Skeletal muscle satellite cell (primary cell): ENCODE results near the gene MAP2K4.

ENCODE experiments used
- H3K27me3 ChIP-seq: 2 replicates; pipeline ENCODE4 v1.7.0; 2013; ENCODE audit warnings: low read length; ENCODE audit not compliant: control insufficient read depth, insufficient read depth
- H3K36me3 ChIP-seq: 2 replicates; pipeline ENCODE4 v1.7.0; 2013; ENCODE audit warnings: mild to moderate bottlenecking, control low read depth, low read length; ENCODE audit not compliant: insufficient read depth
- H3K4me1 ChIP-seq: 2 replicates; pipeline ENCODE4 v1.7.0; 2013; ENCODE audit warnings: low read length; ENCODE audit not compliant: control insufficient read depth, insufficient read depth
- H3K4me2 ChIP-seq: 2 replicates; pipeline ENCODE4 v1.7.0; 2013; ENCODE audit warnings: mild to moderate bottlenecking, low read length
- H3K4me3 ChIP-seq: 2 replicates; pipeline ENCODE4 v1.7.0; 2013; ENCODE audit warnings: low read length
- H3K9ac ChIP-seq: 2 replicates; pipeline ENCODE4 v1.7.0; 2013; ENCODE audit warnings: mild to moderate bottlenecking, low read depth, low read length, moderate library complexity
- H3K9me3 ChIP-seq: replicated peaks from 2 replicates; pipeline ENCODE4 v1.7.0; 2013; ENCODE audit warnings: mild to moderate bottlenecking, control low read depth, low read length

MAP2K4 gene

DNA sequence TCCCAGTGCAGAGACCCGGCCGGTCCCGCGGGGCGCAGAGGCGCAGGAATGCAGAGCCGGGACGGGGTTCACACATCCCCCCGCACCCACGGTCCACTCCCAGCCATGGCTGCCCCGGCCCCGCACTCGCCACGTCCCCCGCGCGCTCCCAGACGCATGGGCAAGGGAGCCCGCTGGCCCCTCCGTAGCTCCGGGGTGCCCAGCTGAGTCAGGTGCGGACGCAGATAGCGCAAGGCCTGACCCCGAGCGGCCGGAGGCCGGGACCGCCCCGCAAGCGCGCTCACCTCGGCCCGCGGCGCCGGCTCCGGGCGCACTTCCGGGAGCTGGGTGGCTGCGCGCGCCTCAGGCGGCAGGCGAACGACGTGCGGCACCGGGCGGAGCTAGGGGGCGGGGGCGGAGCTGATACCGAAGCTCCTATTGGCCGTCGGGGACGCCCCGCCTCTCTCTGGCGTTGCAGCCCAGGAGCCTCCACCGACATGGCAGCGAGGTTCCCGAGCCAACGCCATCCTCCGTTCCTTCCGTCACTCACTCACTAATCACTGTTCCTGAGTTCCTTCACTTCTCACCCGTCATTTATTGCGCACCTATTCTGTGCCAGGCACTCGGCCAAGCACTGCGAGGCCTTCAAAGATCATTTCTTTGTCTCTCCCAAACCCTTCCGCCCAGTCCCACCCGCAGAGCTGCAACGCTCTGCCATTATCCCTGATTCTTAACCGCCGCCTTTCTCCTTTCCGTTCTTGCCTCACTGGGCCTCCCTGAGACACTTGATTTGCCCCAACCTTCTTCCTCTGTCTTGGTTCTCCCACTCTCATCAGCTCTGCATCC, 23.3 kb upstream of the MAP2K4 start, which contains the start of gene ZNF18:
Gene ZNF18 (minus strand): TSS at position 329 of the 825 bp plus-strand sequence. CDS start 4,646 bp downstream, outside the sequence.
- Histone ChIP-seq H3K4me3 (peak within 1 kb of the TSS; percentile 79), H3K9me3 (no peaks in the 10 kb centered on the region), H3K4me1 (peaks cover 4% of the 10 kb centered on the region), H3K9ac (peak within 1 kb of the TSS; percentile 90), H3K36me3 (peaks cover under 1% of the 10 kb centered on the region), H3K4me2 (peak within 1 kb of the TSS; percentile 89), H3K27me3 (no peaks in the 10 kb centered on the region)

DNA sequence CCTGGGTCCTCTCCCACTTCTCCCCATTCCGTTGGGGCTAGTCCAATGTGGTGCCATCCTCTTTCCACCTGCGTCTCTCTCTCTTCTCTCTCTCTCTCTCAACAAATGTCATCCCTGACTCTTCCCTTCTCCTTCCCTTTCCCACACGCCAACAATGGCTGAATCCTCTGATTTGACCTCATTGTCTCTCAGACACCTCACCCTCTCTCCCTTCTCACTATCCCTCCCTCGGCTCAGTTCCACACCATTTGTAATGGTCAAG, 22.8 kb upstream of the MAP2K4 start:
- Histone ChIP-seq H3K9me3 (no peaks in the 10 kb centered on the region), H3K36me3 (no peaks in the 10 kb centered on the region), H3K4me2 (peak overlapping the region; percentile 89), H3K9ac (peak overlapping the region; percentile 90), H3K4me3 (peak overlapping the region; percentile 79), H3K27me3 (no peaks in the 10 kb centered on the region), H3K4me1 (peaks cover 4% of the 10 kb centered on the region)

DNA sequence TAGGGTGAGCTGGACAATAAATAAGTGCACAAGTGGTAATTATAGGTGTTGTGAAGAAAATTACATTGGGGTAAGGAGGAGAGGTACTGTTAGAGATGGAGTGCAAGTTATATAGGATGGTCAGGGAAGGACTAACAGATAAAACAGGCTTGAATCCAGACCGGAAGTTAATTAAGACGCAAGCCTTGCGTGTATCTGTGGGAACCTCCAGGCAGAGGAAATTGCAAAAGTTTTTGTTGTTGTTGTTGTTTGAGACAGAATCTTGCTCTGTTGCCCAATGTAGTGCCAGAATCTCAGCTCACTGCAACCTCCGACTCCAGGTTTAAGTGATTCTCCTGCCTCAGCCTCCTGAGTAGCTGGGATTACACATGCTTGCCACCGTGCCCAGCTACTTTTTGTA, 21.0 kb upstream of the MAP2K4 start:
- H3K4me2 ChIP-seq = no peak overlapping the region

DNA sequence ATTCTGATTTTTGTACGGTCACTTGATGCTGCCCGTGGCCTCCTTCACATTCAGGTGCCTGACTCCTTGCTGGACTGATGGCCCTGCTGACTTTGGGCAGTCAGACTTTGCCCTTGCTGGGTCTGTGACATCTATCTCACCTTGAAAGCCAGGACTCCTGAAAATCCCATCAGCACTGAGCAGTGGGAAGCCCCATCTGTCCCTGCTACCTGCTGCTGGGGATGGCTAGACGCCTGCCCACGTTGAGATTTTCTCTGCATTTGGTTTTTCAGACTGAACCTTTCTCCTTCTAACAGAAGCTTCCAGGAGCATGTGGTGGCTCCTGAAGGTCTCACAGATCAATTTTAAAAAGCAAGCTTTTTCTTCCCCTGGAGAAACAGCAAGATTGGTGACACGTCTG, 13.2 kb upstream of the MAP2K4 start:
- Histone ChIP-seq H3K4me1 (peaks cover 2% of the 10 kb centered on the region), H3K4me2 (no peak overlapping the region), H3K9ac (no peak overlapping the region), H3K27me3 (peaks cover 4% of the 10 kb centered on the region), H3K36me3 (no peaks in the 10 kb centered on the region), H3K9me3 (no peaks in the 10 kb centered on the region), H3K4me3 (no peak overlapping the region)

More for the DNA sequence above, 21.0 kb upstream of the MAP2K4 start:
- H3K36me3 ChIP-seq = no peaks in the 10 kb centered on the region
- no peaks in the 10 kb centered on the region for H3K27me3 ChIP-seq
- H3K4me3 ChIP-seq = no peak overlapping the region
- no peaks in the 10 kb centered on the region for H3K9me3 ChIP-seq
- peaks cover 4% of the 10 kb centered on the region for H3K4me1 ChIP-seq
- no peak overlapping the region for H3K9ac ChIP-seq

DNA sequence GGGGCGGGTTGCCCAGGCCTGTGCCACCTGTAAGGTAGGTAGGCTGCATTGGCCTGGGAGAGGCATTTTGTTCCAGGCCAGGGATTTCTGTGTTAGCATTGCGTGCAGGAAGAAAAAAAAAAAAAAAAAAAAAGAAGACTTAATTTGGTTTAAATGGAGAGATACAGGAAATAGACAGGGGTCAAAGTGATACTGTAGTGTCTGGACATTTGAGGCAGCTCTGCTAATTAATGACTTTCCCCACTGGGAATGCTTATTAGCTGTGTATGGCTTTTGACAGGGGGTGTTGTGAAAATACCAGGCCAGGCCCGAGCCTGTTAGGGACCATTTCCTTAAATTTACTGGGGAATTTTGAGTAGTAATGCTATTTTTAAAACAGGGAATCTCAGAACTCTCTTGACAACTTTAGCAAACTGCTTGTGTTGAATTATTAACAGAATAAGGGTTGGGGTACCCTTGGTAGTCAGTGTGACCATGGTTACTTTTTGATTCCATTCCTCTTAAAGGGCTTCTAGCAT, 1.0 kb downstream of the MAP2K4 start:
- peak overlapping the region; percentile 87 for H3K4me3 ChIP-seq
- peaks cover 31% of the 10 kb centered on the region for H3K4me1 ChIP-seq
- H3K9ac ChIP-seq = peak overlapping the region; percentile 96
- H3K36me3 ChIP-seq = no peaks in the 10 kb centered on the region
- H3K9me3 ChIP-seq = no peaks in the 10 kb centered on the region
- peak overlapping the region; percentile 95 for H3K4me2 ChIP-seq
- H3K27me3 ChIP-seq = peaks cover 3% of the 10 kb centered on the region

DNA sequence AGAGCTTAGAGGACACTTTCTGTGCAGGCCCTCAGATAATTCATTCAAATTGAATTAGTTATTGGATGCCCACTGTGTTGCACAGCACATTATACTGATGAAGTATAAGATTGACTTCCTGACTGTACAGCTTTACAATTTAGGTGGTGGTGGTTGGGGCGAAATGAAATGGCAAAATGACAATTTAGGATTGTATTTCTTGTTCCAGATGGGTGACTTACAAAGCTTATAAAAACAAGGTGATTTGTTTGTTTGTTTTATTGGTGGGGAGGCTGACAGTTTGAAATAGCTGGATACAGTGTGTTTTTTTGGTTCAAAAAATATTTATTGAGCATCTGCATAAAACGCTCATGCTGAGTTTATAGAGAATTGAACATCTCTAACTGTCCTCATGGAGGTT, 1.6 kb downstream of the MAP2K4 start:
- peak overlapping the region; percentile 87 for H3K4me3 ChIP-seq
- H3K4me1 ChIP-seq = peaks cover 31% of the 10 kb centered on the region

DNA sequence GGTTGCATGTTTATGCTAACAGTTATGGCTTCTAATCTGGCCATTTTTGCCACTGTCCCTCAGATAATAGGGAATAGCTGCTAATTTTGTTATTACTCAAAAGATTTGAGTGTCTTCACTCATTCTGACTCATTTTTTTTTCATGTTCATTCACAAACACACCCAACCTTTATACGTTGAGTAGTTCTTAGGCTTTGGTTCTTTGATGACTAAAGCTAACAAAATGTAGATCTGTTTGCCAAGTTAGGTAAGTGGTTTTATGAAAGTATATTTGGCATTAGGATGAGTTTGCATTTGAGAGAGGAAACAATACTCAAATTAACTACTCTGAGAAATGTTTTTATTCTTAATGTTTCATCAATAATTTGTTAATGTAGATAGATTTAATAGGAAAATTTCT, 3.6 kb downstream of the MAP2K4 start:
- H3K4me2 ChIP-seq = peak overlapping the region; percentile 58
- H3K4me1 ChIP-seq = peaks cover 31% of the 10 kb centered on the region
- H3K4me3 ChIP-seq = no peak overlapping the region
- H3K9ac ChIP-seq = no peak overlapping the region
- peaks cover 3% of the 10 kb centered on the region for H3K27me3 ChIP-seq
- no peaks in the 10 kb centered on the region for H3K36me3 ChIP-seq
- no peaks in the 10 kb centered on the region for H3K9me3 ChIP-seq

More for the DNA sequence above, 1.6 kb downstream of the MAP2K4 start:
- no peaks in the 10 kb centered on the region for H3K36me3 ChIP-seq
- peak overlapping the region; percentile 95 for H3K4me2 ChIP-seq
- peaks cover 3% of the 10 kb centered on the region for H3K27me3 ChIP-seq
- no peaks in the 10 kb centered on the region for H3K9me3 ChIP-seq
- H3K9ac ChIP-seq = peak overlapping the region; percentile 96

DNA sequence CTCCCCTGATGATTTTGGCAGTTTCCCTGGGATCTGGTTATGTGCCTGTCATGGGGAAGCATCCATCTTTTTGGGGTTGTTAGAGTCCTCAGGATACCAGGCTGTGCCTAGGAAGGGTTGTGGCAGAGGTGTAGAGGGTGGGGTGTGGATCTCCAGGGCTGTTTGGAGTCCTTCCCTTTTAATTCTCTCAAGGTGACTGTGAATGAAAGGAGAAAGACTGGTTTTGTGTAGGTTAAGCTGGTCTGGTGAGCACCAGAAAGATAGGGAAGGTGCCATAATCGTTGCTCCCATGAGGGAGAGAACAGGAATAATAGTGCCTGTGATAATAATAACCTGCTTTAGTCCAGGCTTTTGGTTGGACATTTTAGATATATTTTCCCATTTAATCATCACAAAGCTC, 7.0 kb downstream of the MAP2K4 start:
- no peaks in the 10 kb centered on the region for H3K27me3 ChIP-seq
- no peak overlapping the region for H3K4me2 ChIP-seq
- H3K36me3 ChIP-seq = no peaks in the 10 kb centered on the region
- H3K4me3 ChIP-seq = no peak overlapping the region
- H3K9ac ChIP-seq = no peak overlapping the region
- peaks cover 20% of the 10 kb centered on the region for H3K4me1 ChIP-seq
- no peaks in the 10 kb centered on the region for H3K9me3 ChIP-seq

DNA sequence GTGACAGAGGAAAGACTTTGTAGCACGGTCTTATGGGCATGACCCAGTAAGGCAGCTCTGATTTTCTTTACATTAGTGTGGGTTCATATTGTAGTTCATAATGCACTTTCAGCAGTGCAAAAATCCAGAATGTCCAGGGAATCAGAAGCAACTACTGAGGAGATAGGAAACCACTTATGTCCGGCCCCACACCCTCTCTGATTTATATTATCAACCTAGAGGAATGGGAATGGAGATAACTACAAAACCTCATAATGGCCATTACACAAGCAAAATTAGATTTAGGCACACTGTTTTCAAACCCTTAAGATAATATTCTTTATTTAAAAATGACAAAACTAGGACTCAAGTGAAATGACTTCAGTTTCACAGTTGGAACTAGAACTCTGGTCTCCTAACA, 7.9 kb downstream of the MAP2K4 start:
- peaks cover 15% of the 10 kb centered on the region for H3K4me1 ChIP-seq
- no peaks in the 10 kb centered on the region for H3K9me3 ChIP-seq
- H3K9ac ChIP-seq = no peak overlapping the region
- H3K4me2 ChIP-seq = no peak overlapping the region
- H3K36me3 ChIP-seq = no peaks in the 10 kb centered on the region
- H3K4me3 ChIP-seq = no peak overlapping the region
- no peaks in the 10 kb centered on the region for H3K27me3 ChIP-seq

DNA sequence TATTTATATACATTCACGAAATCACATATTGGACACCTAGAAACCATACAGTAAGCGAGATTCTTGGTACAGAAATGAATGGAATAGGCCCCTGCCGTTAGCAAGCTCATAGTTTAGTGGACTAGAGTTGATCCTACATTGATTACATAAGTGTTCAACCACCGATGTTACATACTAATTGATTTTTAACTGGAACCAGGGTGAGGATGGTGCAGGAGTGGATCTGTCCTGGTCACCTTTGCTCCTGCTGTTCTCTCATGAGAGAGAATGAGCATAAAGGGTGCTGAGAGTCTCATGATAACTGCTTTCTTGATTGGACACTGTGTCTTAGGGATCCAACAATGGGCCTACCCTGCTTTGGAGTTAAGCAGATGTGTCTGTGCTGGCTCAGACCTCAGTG, 13.9 kb downstream of the MAP2K4 start:
- Histone ChIP-seq H3K4me1 (no peaks in the 10 kb centered on the region), H3K9ac (no peak overlapping the region), H3K36me3 (peaks cover 8% of the 10 kb centered on the region), H3K4me3 (no peak overlapping the region), H3K27me3 (no peaks in the 10 kb centered on the region), H3K9me3 (no peaks in the 10 kb centered on the region), H3K4me2 (no peak overlapping the region)

DNA sequence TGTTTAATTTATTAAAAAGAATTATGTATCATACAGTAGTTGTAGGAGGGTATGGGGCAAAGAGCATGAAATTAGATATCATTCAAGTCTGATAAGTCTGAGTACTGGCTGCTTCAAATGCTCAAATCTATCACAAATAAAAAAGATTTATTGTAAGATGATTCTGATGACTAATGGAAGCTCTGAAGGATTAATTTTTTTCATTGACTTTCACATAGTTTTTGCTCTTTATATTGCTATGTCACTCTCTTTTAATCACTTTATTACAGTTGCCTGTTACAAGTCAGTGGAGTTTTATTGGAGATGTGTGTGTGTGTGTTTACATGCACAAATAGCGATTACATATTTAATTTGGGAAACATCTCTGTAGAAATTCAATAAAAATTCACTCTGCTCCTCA, 15.0 kb downstream of the MAP2K4 start:
- no peaks in the 10 kb centered on the region for H3K9me3 ChIP-seq
- H3K4me1 ChIP-seq = peaks cover 5% of the 10 kb centered on the region
- no peak overlapping the region for H3K9ac ChIP-seq
- H3K4me3 ChIP-seq = no peak overlapping the region
- no peaks in the 10 kb centered on the region for H3K27me3 ChIP-seq
- H3K36me3 ChIP-seq = peaks cover 8% of the 10 kb centered on the region
- H3K4me2 ChIP-seq = no peak overlapping the region

DNA sequence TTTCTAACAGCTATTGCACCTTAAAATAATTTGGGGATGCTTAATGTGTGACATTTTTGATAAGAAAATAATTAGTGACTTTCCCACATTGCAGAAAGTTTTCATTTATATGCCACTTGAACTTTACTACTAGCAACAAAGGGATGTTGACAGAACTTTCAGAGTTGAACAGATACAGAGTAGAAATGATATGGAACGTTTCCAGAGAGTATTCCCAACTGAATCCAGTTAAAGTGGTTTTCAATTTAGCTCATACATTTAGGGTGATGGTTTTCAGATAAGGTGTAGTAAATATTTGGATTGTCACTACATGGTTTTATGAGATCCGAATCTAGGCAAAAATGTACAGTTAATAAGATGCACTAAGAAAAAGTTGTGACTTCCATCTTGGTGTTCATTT, 17.3 kb downstream of the MAP2K4 start:
- Histone ChIP-seq H3K4me1 (peaks cover 18% of the 10 kb centered on the region), H3K9me3 (no peaks in the 10 kb centered on the region), H3K9ac (no peak overlapping the region), H3K36me3 (peaks cover 8% of the 10 kb centered on the region), H3K4me3 (no peak overlapping the region), H3K27me3 (no peaks in the 10 kb centered on the region), H3K4me2 (no peak overlapping the region)
